ENCODE results near the gene NHS. TPM values are rescaled to one million over a fixed set of nuclear protein-coding genes. Genes with fewer than 3 reads are reported as not detected.

NHS gene
- total RNA-seq, 4 donors from 2014 or later = 6.9 to 16.9 (median 9.9) TPM

Small RNAs within 50 kb of the gene (microRNA-seq; reads per million reads assigned to microRNA genes)
- not detected for gene MIR4768

Small RNAs within 50 kb of the gene (small RNA-seq; reads per million reads assigned to genes)
- gene MIR4768 = not detected
- not detected for gene RF01210

All from thyroid gland (tissue), 4 donors.